ENCODE results near the gene MYBBP1A.

GRCh38 chr17:4604111-4604644 lies 49.0 kb upstream of the MYBBP1A start:
- no peak for TF ChIP-seq GATA3 (IDR thresholded peaks at IDR 0.05; ENCODE audit: low read depth, low read length)
- TF ChIP-seq GATA2 (IDR thresholded peaks at IDR 0.05; ENCODE audit: low read depth, low read length), result no peak

All from SH-SY5Y (cell line).